Measurements from ENCODE around the gene VRK1.

VRK1 gene

GRCh38 chr14:96851694-96852381 lies 54.7 kb downstream of the VRK1 start:
- no peak for TF ChIP-seq EZH2phosphoT487 (IDR thresholded peaks at IDR 0.05; ENCODE audit: borderline replicate concordance, low read length)
- no peak for TF ChIP-seq CTCF (IDR thresholded peaks at IDR 0.05; ENCODE audit: low read depth, low read length, poor library complexity, severe bottlenecking)
- Histone ChIP-seq H3K9me2 (replicated peaks; ENCODE audit: control insufficient read depth, low read length) (no peaks in the 10 kb centered on the region), H3K79me2 (ENCODE audit: control insufficient read depth, low read length) (peaks cover 8% of the 10 kb centered on the region; the same call in 1 of the 2 replicates), H3K4me3 (ENCODE audit: low read length) (no peak overlapping the region), H3K27me3 (ENCODE audit: control insufficient read depth, low read length) (no peaks in the 10 kb centered on the region), H3K9me3 (ENCODE audit: control insufficient read depth, insufficient read depth, low read length) (no peaks in the 10 kb centered on the region), H3K4me1 (ENCODE audit: control insufficient read depth, low read length) (no peaks in the 10 kb centered on the region), H3F3A (ENCODE audit: control insufficient read depth, insufficient read depth) (peaks cover 22% of the 10 kb centered on the region), H3K27ac (ENCODE audit: low read depth, low read length) (no peak overlapping the region), H3K36me3 (ENCODE audit: control insufficient read depth, low read length) (peaks cover 88% of the 10 kb centered on the region), H3K4me2 (ENCODE audit: low read length) (no peak overlapping the region), H4K20me1 (ENCODE audit: control insufficient read depth, insufficient read depth, low read depth, low read length) (no peaks in the 10 kb centered on the region)

GRCh38 chr14:96852823-96853422 lies 55.7 kb downstream of the VRK1 start:
- TF ChIP-seq CTCF (IDR thresholded peaks at IDR 0.05; ENCODE audit: low read depth, low read length, poor library complexity, severe bottlenecking) (peak; percentile 68), EZH2phosphoT487 (IDR thresholded peaks at IDR 0.05; ENCODE audit: borderline replicate concordance, low read length) (no peak)
- H3K4me1 ChIP-seq (ENCODE audit: control insufficient read depth, low read length), result no peaks in the 10 kb centered on the region
- peaks cover 22% of the 10 kb centered on the region for H3F3A ChIP-seq (ENCODE audit: control insufficient read depth, insufficient read depth)
- H3K4me3 ChIP-seq (ENCODE audit: low read length), result no peak overlapping the region
- no peak overlapping the region for H3K27ac ChIP-seq (ENCODE audit: low read depth, low read length)
- peaks cover 88% of the 10 kb centered on the region for H3K36me3 ChIP-seq (ENCODE audit: control insufficient read depth, low read length)
- H3K9me2 ChIP-seq (replicated peaks; ENCODE audit: control insufficient read depth, low read length), result no peaks in the 10 kb centered on the region
- no peak overlapping the region for H3K4me2 ChIP-seq (ENCODE audit: low read length)
- H3K9me3 ChIP-seq (ENCODE audit: control insufficient read depth, insufficient read depth, low read length), result no peaks in the 10 kb centered on the region
- no peaks in the 10 kb centered on the region for H3K27me3 ChIP-seq (ENCODE audit: control insufficient read depth, low read length)
- H4K20me1 ChIP-seq (ENCODE audit: control insufficient read depth, insufficient read depth, low read depth, low read length), result no peaks in the 10 kb centered on the region
- peaks cover 8% of the 10 kb centered on the region; the same call in 1 of the 2 replicates for H3K79me2 ChIP-seq (ENCODE audit: control insufficient read depth, low read length)

- Histone ChIP-seq H3K27me3 (ENCODE audit: control insufficient read depth, low read length) (no peaks in the 10 kb centered on the region), H3K4me3 (ENCODE audit: low read length) (no peak overlapping the region), H3K27ac (ENCODE audit: low read depth, low read length) (no peak overlapping the region), H3K4me1 (ENCODE audit: control insufficient read depth, low read length) (no peaks in the 10 kb centered on the region), H3F3A (ENCODE audit: control insufficient read depth, insufficient read depth) (0 out of 2 replicates have a peak, but pooled peaks cover 3% of the 10 kb centered on the region), H3K4me2 (ENCODE audit: low read length) (no peak overlapping the region), H3K9me2 (replicated peaks; ENCODE audit: control insufficient read depth, low read length) (no peaks in the 10 kb centered on the region), H3K9me3 (ENCODE audit: control insufficient read depth, insufficient read depth, low read length) (no peaks in the 10 kb centered on the region), H3K79me2 (ENCODE audit: control insufficient read depth, low read length) (peaks cover 4% of the 10 kb centered on the region; the same call in 1 of the 2 replicates), H4K20me1 (ENCODE audit: control insufficient read depth, insufficient read depth, low read depth, low read length) (no peaks in the 10 kb centered on the region), H3K36me3 (ENCODE audit: control insufficient read depth, low read length) (peaks cover 85% of the 10 kb centered on the region)
- no peak for TF ChIP-seq CTCF (IDR thresholded peaks at IDR 0.05; ENCODE audit: low read depth, low read length, poor library complexity, severe bottlenecking)
- no peak for TF ChIP-seq EZH2phosphoT487 (IDR thresholded peaks at IDR 0.05; ENCODE audit: borderline replicate concordance, low read length)
Measured at GRCh38 chr14:96858643-96859042, 61.5 kb downstream of the VRK1 start.
